H9 (cell line): ENCODE measurements around the gene PHACTR1. TPM values are rescaled to one million over a fixed set of nuclear protein-coding genes. Genes with fewer than 3 reads are reported as not detected.

Experiments used
- DNase-seq: peaks from one replicate; pipeline ENCODE4 v3.0.0-alpha.2; 2017
- H2AFZ ChIP-seq: one replicate; pipeline ENCODE4 v1.6.1; 2013; ENCODE audit warnings: mild to moderate bottlenecking, low read length, control low read depth, moderate library complexity
- H2AK5ac ChIP-seq: 2 replicates; pipeline ENCODE4 v1.6.1; 2013; ENCODE audit warnings: low read length, control low read depth, mixed read lengths; ENCODE audit not compliant: insufficient read length
- H2BK120ac ChIP-seq: one replicate; pipeline ENCODE4 v1.6.1; 2013; ENCODE audit warnings: low read depth, mild to moderate bottlenecking, low read length, control low read depth, inconsistent platforms; ENCODE audit not compliant: poor library complexity, severe bottlenecking
- H2BK12ac ChIP-seq: 2 replicates; pipeline ENCODE4 v1.6.1; 2013; ENCODE audit warnings: low read length, control low read depth, mixed read lengths, low read depth; ENCODE audit not compliant: insufficient read length
- H2BK15ac ChIP-seq: 2 replicates; pipeline ENCODE4 v1.6.1; 2013; ENCODE audit warnings: low read depth, low read length, control low read depth
- H2BK20ac ChIP-seq: one replicate; pipeline ENCODE4 v1.6.1; 2013; ENCODE audit warnings: low read depth, mild to moderate bottlenecking, low read length, control low read depth, inconsistent platforms; ENCODE audit not compliant: poor library complexity, severe bottlenecking
- H2BK5ac ChIP-seq: 2 replicates; pipeline ENCODE4 v1.6.1; 2013; ENCODE audit warnings: low read length, control low read depth, mixed read lengths; ENCODE audit not compliant: insufficient read length
- H3K14ac ChIP-seq: 2 replicates; pipeline ENCODE4 v1.6.1; 2013; ENCODE audit warnings: low read length, control low read depth; ENCODE audit not compliant: insufficient read depth
- H3K18ac ChIP-seq: 2 replicates; pipeline ENCODE4 v1.6.1; 2013; ENCODE audit warnings: low read depth, mild to moderate bottlenecking, mixed read lengths, low read length, control low read depth; ENCODE audit not compliant: insufficient read length
- H3K23ac ChIP-seq: 2 replicates; pipeline ENCODE4 v1.6.1; 2013; ENCODE audit warnings: low read length, control low read depth, mixed read lengths, low read depth; ENCODE audit not compliant: insufficient read length
- H3K23me2 ChIP-seq: 2 replicates; pipeline ENCODE4 v1.6.1; 2013; ENCODE audit warnings: low read depth, mild to moderate bottlenecking, mixed read lengths, low read length, control low read depth; ENCODE audit not compliant: insufficient read length, poor library complexity, severe bottlenecking
- H3K27ac ChIP-seq: 2 replicates; pipeline ENCODE4 v1.5.1; 2013; ENCODE audit warnings: low read length, control low read depth, mixed read lengths, low read depth; ENCODE audit not compliant: insufficient read length
- H3K27me3 ChIP-seq: 2 replicates; pipeline ENCODE4 v1.6.1; 2013; ENCODE audit warnings: low read length, control low read depth, inconsistent platforms; ENCODE audit not compliant: insufficient read depth
- H3K4ac ChIP-seq: 2 replicates; pipeline ENCODE4 v1.6.1; 2013; ENCODE audit warnings: low read depth, mild to moderate bottlenecking, control low read depth, inconsistent platforms, low read length, moderate library complexity
- H3K4me1 ChIP-seq: 2 replicates; pipeline ENCODE4 v1.6.1; 2013; ENCODE audit warnings: low read length, control low read depth, inconsistent platforms; ENCODE audit not compliant: insufficient read depth
- H3K4me2 ChIP-seq: 2 replicates; pipeline ENCODE4 v1.6.1; 2013; ENCODE audit warnings: low read length, control low read depth, mixed read lengths; ENCODE audit not compliant: insufficient read length, insufficient read depth
- H3K56ac ChIP-seq: 2 replicates; pipeline ENCODE4 v1.6.1; 2013; ENCODE audit warnings: low read depth, mild to moderate bottlenecking, mixed read lengths, low read length, control low read depth; ENCODE audit not compliant: insufficient read length
- H3K79me1 ChIP-seq: 2 replicates; pipeline ENCODE4 v1.6.1; 2013; ENCODE audit warnings: low read depth, mild to moderate bottlenecking, moderate library complexity, low read length, control low read depth, inconsistent platforms; ENCODE audit not compliant: insufficient read depth, poor library complexity, severe bottlenecking
- H3K79me2 ChIP-seq: 2 replicates; pipeline ENCODE4 v1.6.1; 2013; ENCODE audit warnings: low read length, control low read depth, inconsistent platforms; ENCODE audit not compliant: insufficient read depth
- H3K9ac ChIP-seq: 2 replicates; pipeline ENCODE4 v1.6.1; 2013; ENCODE audit warnings: low read length, control low read depth, mixed read lengths; ENCODE audit not compliant: insufficient read length; ENCODE audit errors: extremely low read depth
- H3K9me3 ChIP-seq: one replicate; pipeline ENCODE4 v1.6.1; 2013; ENCODE audit warnings: low read depth, low read length, inconsistent platforms; ENCODE audit not compliant: control insufficient read depth
- H3T11ph ChIP-seq: one replicate; pipeline ENCODE4 v1.6.1; 2013; ENCODE audit warnings: mild to moderate bottlenecking, low read length, control low read depth, inconsistent platforms
- H4K20me1 ChIP-seq: one replicate; pipeline ENCODE4 v1.6.1; 2013; ENCODE audit not compliant: control insufficient read depth, insufficient read length, insufficient read depth
- H4K5ac ChIP-seq: 2 replicates; pipeline ENCODE4 v1.6.1; 2013; ENCODE audit warnings: low read depth, mild to moderate bottlenecking, mixed read lengths, low read length, control low read depth; ENCODE audit not compliant: insufficient read length
- H4K8ac ChIP-seq: replicated peaks from 2 replicates; pipeline ENCODE4 v1.6.1; 2013; ENCODE audit warnings: low read length, control low read depth, mixed read lengths, low read depth; ENCODE audit not compliant: insufficient read length
- H4K91ac ChIP-seq: 2 replicates; pipeline ENCODE4 v1.6.1; 2013; ENCODE audit warnings: low read depth, mild to moderate bottlenecking, moderate library complexity, mixed read lengths, low read length, control low read depth; ENCODE audit not compliant: insufficient read length
- H3K27ac Mint-ChIP-seq, 3 experiments: 2 replicates in 2 of 3; 3 replicates in 1 of 3; pipeline ENCODE4 v1.8.0; 2020 to 2021; ENCODE audit warnings: mixed read lengths in 3 of 3, mild to moderate bottlenecking in 1 of 3, moderate library complexity in 1 of 3
- H3K27me3 Mint-ChIP-seq: 2 replicates; pipeline ENCODE4 v1.8.0; 2021; ENCODE audit warnings: low read depth, mild to moderate bottlenecking, moderate library complexity, mixed read lengths
- H3K36me3 Mint-ChIP-seq, 3 experiments: 2 replicates in 2 of 3; 3 replicates in 1 of 3; pipeline ENCODE4 v1.8.0; 2020 to 2021; ENCODE audit warnings: low read depth in 3 of 3, mixed read lengths in 3 of 3; ENCODE audit not compliant: insufficient read depth in 1 of 3
- H3K4me1 Mint-ChIP-seq, 2 experiments: 2 replicates each; pipeline ENCODE4 v1.8.0; 2020; ENCODE audit warnings: mixed read lengths in 2 of 2
- H3K4me3 Mint-ChIP-seq, 2 experiments: 2 replicates in 1 of 2; 3 replicates in 1 of 2; pipeline ENCODE4 v1.8.0; 2020 to 2021; ENCODE audit warnings: mild to moderate bottlenecking in 2 of 2, mixed read lengths in 2 of 2, moderate library complexity in 1 of 2
- H3K9me3 Mint-ChIP-seq, 2 experiments: 2 replicates in 1 of 2; 3 replicates in 1 of 2; pipeline ENCODE4 v1.8.0; 2020; ENCODE audit warnings: mild to moderate bottlenecking in 2 of 2, mixed read lengths in 2 of 2, moderate library complexity in 1 of 2
- WGBS: extraction: QIAGEN DNeasy Blood & Tissue Kit; methylation state at CpG from one replicate; pipeline ENCODE4 v1.1.7; 2013; ENCODE audit warnings: missing lambda C conversion rate, low lambda C conversion rate, mixed read lengths; ENCODE audit not compliant: insufficient read length; ENCODE audit errors: extremely low coverage; 5-methylcytosine and 5-hydroxymethylcytosine counted together
- total RNA-seq: library from RNA; stranded (reverse); gene quantifications from 2 replicates; pipeline ENCODE4 v1.2.1, GENCODE V29; 2021
- TF ChIP-seq, protein P1 (sequence below): fragments of 200-600 bp; sonication (generic); conservative IDR thresholded peaks from 3 replicates; pipeline ENCODE4 v1.8.0; 2021; ENCODE audit warnings: antibody characterized with exemption, mild to moderate bottlenecking

PHACTR1 gene
- total RNA-seq, 1 experiment from 2014 or later = 15.9 TPM

DNA sequence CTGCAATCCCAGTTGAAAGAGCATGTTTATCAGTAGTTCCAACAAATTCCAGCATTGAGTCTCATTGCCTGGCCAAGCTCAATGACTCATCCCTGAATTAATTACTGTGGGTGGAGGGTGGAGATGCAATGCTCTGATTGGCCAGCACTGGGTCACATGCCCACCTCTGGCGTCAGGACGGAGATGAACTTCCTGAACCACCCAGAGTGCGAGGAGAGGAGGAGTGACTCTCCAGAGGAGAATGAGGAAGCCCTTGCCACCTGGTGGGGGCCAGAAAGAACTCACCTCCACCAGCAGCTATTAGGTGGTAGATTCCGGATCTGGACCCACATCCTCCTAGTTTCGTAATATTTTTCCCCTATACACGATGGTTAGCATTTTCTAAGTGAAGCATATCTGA, 327.8 kb downstream of the PHACTR1 start:
- TF ChIP-seq, protein P1, sequence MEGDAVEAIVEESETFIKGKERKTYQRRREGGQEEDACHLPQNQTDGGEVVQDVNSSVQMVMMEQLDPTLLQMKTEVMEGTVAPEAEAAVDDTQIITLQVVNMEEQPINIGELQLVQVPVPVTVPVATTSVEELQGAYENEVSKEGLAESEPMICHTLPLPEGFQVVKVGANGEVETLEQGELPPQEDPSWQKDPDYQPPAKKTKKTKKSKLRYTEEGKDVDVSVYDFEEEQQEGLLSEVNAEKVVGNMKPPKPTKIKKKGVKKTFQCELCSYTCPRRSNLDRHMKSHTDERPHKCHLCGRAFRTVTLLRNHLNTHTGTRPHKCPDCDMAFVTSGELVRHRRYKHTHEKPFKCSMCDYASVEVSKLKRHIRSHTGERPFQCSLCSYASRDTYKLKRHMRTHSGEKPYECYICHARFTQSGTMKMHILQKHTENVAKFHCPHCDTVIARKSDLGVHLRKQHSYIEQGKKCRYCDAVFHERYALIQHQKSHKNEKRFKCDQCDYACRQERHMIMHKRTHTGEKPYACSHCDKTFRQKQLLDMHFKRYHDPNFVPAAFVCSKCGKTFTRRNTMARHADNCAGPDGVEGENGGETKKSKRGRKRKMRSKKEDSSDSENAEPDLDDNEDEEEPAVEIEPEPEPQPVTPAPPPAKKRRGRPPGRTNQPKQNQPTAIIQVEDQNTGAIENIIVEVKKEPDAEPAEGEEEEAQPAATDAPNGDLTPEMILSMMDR = 0 out of 3 replicates have a peak, but pooled peaks have one; percentile 8
- Histone ChIP-seq H3K9me3 (no peaks in the 10 kb centered on the region), H2BK15ac (no peak overlapping the region; the same call in 1 of the 2 replicates), H4K5ac (no peak overlapping the region), H2BK120ac (no peak overlapping the region), H3K4ac (no peak overlapping the region), H2AFZ (no peak overlapping the region), H3K23ac (no peak overlapping the region), H3K23me2 (no peaks in the 10 kb centered on the region), H3K79me1 (no peaks in the 10 kb centered on the region), H3K9ac (no peak overlapping the region), H2BK5ac (no peak overlapping the region), H3T11ph (no peak overlapping the region), H4K91ac (no peak overlapping the region), H3K4me1 (no peaks in the 10 kb centered on the region), H2BK20ac (no peak overlapping the region), H2AK5ac (no peak overlapping the region), H3K56ac (no peak overlapping the region), H3K79me2 (no peaks in the 10 kb centered on the region), H3K18ac (no peak overlapping the region), H3K14ac (no peak overlapping the region; the same call in 1 of the 2 replicates), H3K4me2 (no peak overlapping the region), H2BK12ac (no peak overlapping the region), H4K20me1 (no peaks in the 10 kb centered on the region), H4K8ac (no peak overlapping the region), H3K27ac (no peak overlapping the region), H3K27me3 (no peaks in the 10 kb centered on the region)
- H3K36me3 Mint-ChIP-seq = no peaks in the 10 kb centered on the region
- no peak overlapping the region for H3K27ac Mint-ChIP-seq
- H3K9me3 Mint-ChIP-seq = no peaks in the 10 kb centered on the region
- H3K27me3 Mint-ChIP-seq = no peaks in the 10 kb centered on the region; the same call in 1 of the 2 replicates
- H3K4me1 Mint-ChIP-seq = peaks cover 0 to 4% of the 10 kb centered on the region in 2 experiments; a peak in 2 of 4 replicates
- whole genome bisulfite sequencing = no CpG with 5 or more reads among the region's 6 CpGs
- H3K4me3 Mint-ChIP-seq = no peak overlapping the region
- peak; percentile 61 for DNase-seq
